ENCODE results near the gene ARHGAP33.

Gene ARHGAP33

GRCh38 chr19:35756377-35757230 is 18.8 kb upstream of the ARHGAP33 start, which contains the start of gene HSPB6:
Gene HSPB6 (minus strand): TSS chr19:35757029. CDS start chr19:35757008, 21 bp downstream.
- Histone ChIP-seq H3K36me3 (ENCODE audit: control insufficient read depth, insufficient read depth, low read length) (peaks cover 4% of the 10 kb centered on the region), H3K27me3 (ENCODE audit: control insufficient read depth, insufficient read depth, low read length, poor library complexity, severe bottlenecking) (peaks cover 22% of the 10 kb centered on the region), H3K9me3 (ENCODE audit: control insufficient read depth, low read length) (no peaks in the 10 kb centered on the region), H3K4me1 (ENCODE audit: control insufficient read depth, insufficient read depth, low read length) (peaks cover 16% of the 10 kb centered on the region), H3K4me3 (ENCODE audit: insufficient read depth, low read depth, low read length) (peak within 1 kb of the TSS; percentile 99), H3K27ac (ENCODE audit: insufficient read depth, low read depth, low read length, poor library complexity, severe bottlenecking) (peak within 1 kb of the TSS; percentile 9)
- 75% methylated on average over 52 of the region's 52 CpGs for WGBS, 2 experiments

GRCh38 chr19:35757231-35757748 is 18.1 kb upstream of the ARHGAP33 start:
- peak overlapping the region; percentile 9 for H3K27ac ChIP-seq (ENCODE audit: insufficient read depth, low read depth, low read length, poor library complexity, severe bottlenecking)
- 35% methylated on average over 19 of the region's 19 CpGs for WGBS, 2 experiments
- peaks cover 8% of the 10 kb centered on the region for H3K36me3 ChIP-seq (ENCODE audit: control insufficient read depth, insufficient read depth, low read length)
- peaks cover 22% of the 10 kb centered on the region for H3K27me3 ChIP-seq (ENCODE audit: control insufficient read depth, insufficient read depth, low read length, poor library complexity, severe bottlenecking)
- peak overlapping the region; percentile 99 for H3K4me3 ChIP-seq (ENCODE audit: insufficient read depth, low read depth, low read length)
- H3K9me3 ChIP-seq (ENCODE audit: control insufficient read depth, low read length) = no peaks in the 10 kb centered on the region
- H3K4me1 ChIP-seq (ENCODE audit: control insufficient read depth, insufficient read depth, low read length) = peaks cover 16% of the 10 kb centered on the region

- Histone ChIP-seq H3K27ac (ENCODE audit: insufficient read depth, low read depth, low read length, poor library complexity, severe bottlenecking) (peak within 1 kb of the TSS; percentile 9), H3K4me1 (ENCODE audit: control insufficient read depth, insufficient read depth, low read length) (peaks cover 16% of the 10 kb centered on the region), H3K36me3 (ENCODE audit: control insufficient read depth, insufficient read depth, low read length) (peaks cover 10% of the 10 kb centered on the region), H3K9me3 (ENCODE audit: control insufficient read depth, low read length) (no peaks in the 10 kb centered on the region), H3K4me3 (ENCODE audit: insufficient read depth, low read depth, low read length) (peak within 1 kb of the TSS; percentile 99), H3K27me3 (ENCODE audit: control insufficient read depth, insufficient read depth, low read length, poor library complexity, severe bottlenecking) (peaks cover 22% of the 10 kb centered on the region)
- WGBS, 2 experiments = 0% methylated on average over 53 of the region's 53 CpGs
These were observed 17.4 kb upstream of the ARHGAP33 start, which contains the start of gene PROSER3 for GRCh38 chr19:35757749-35758608. Gene PROSER3 (plus strand): TSS chr19:35758176. CDS start chr19:35758216, 40 bp downstream.

GRCh38 chr19:35759697-35760096 is 15.7 kb upstream of the ARHGAP33 start:
- peaks cover 12% of the 10 kb centered on the region for H3K36me3 ChIP-seq (ENCODE audit: control insufficient read depth, insufficient read depth, low read length)
- H3K9me3 ChIP-seq (ENCODE audit: control insufficient read depth, low read length) = no peaks in the 10 kb centered on the region
- peaks cover 16% of the 10 kb centered on the region for H3K4me1 ChIP-seq (ENCODE audit: control insufficient read depth, insufficient read depth, low read length)
- peaks cover 22% of the 10 kb centered on the region for H3K27me3 ChIP-seq (ENCODE audit: control insufficient read depth, insufficient read depth, low read length, poor library complexity, severe bottlenecking)
- H3K27ac ChIP-seq (ENCODE audit: insufficient read depth, low read depth, low read length, poor library complexity, severe bottlenecking) = no peak overlapping the region
- no peak overlapping the region for H3K4me3 ChIP-seq (ENCODE audit: insufficient read depth, low read depth, low read length)
- 97 to 100% methylated on average over 2 of the region's 2 CpGs for WGBS, 2 experiments

GRCh38 chr19:35760711-35761349 is 14.5 kb upstream of the ARHGAP33 start:
- Histone ChIP-seq H3K4me3 (ENCODE audit: insufficient read depth, low read depth, low read length) (no peak overlapping the region), H3K36me3 (ENCODE audit: control insufficient read depth, insufficient read depth, low read length) (peaks cover 14% of the 10 kb centered on the region), H3K27ac (ENCODE audit: insufficient read depth, low read depth, low read length, poor library complexity, severe bottlenecking) (no peak overlapping the region), H3K4me1 (ENCODE audit: control insufficient read depth, insufficient read depth, low read length) (peaks cover 14% of the 10 kb centered on the region), H3K9me3 (ENCODE audit: control insufficient read depth, low read length) (no peaks in the 10 kb centered on the region), H3K27me3 (ENCODE audit: control insufficient read depth, insufficient read depth, low read length, poor library complexity, severe bottlenecking) (peaks cover 12% of the 10 kb centered on the region)
- 95 to 96% methylated on average over 4 of the region's 4 CpGs for WGBS, 2 experiments

- no peaks in the 10 kb centered on the region for H3K9me3 ChIP-seq (ENCODE audit: control insufficient read depth, low read length)
- no peaks in the 10 kb centered on the region for H3K27me3 ChIP-seq (ENCODE audit: control insufficient read depth, insufficient read depth, low read length, poor library complexity, severe bottlenecking)
- no peak overlapping the region for H3K27ac ChIP-seq (ENCODE audit: insufficient read depth, low read depth, low read length, poor library complexity, severe bottlenecking)
- H3K36me3 ChIP-seq (ENCODE audit: control insufficient read depth, insufficient read depth, low read length) = peaks cover 14% of the 10 kb centered on the region
- H3K4me1 ChIP-seq (ENCODE audit: control insufficient read depth, insufficient read depth, low read length) = peaks cover 8% of the 10 kb centered on the region
- 93 to 95% methylated on average over 17 of the region's 17 CpGs for WGBS, 2 experiments
- no peak overlapping the region for H3K4me3 ChIP-seq (ENCODE audit: insufficient read depth, low read depth, low read length)
These were observed 10.7 kb upstream of the ARHGAP33 start for GRCh38 chr19:35764432-35765315.

GRCh38 chr19:35766571-35767104 is 8.7 kb upstream of the ARHGAP33 start:
- H3K27me3 ChIP-seq (ENCODE audit: control insufficient read depth, insufficient read depth, low read length, poor library complexity, severe bottlenecking) = no peaks in the 10 kb centered on the region
- WGBS, 2 experiments = 84 to 91% methylated on average over 11 of the region's 11 CpGs
- no peak overlapping the region for H3K4me3 ChIP-seq (ENCODE audit: insufficient read depth, low read depth, low read length)
- peaks cover 10% of the 10 kb centered on the region for H3K36me3 ChIP-seq (ENCODE audit: control insufficient read depth, insufficient read depth, low read length)
- H3K4me1 ChIP-seq (ENCODE audit: control insufficient read depth, insufficient read depth, low read length) = peaks cover 8% of the 10 kb centered on the region
- H3K9me3 ChIP-seq (ENCODE audit: control insufficient read depth, low read length) = no peaks in the 10 kb centered on the region
- no peak overlapping the region for H3K27ac ChIP-seq (ENCODE audit: insufficient read depth, low read depth, low read length, poor library complexity, severe bottlenecking)

- 54 to 55% methylated on average over 34 of the region's 34 CpGs for WGBS, 2 experiments
- Histone ChIP-seq H3K27me3 (ENCODE audit: control insufficient read depth, insufficient read depth, low read length, poor library complexity, severe bottlenecking) (no peaks in the 10 kb centered on the region), H3K27ac (ENCODE audit: insufficient read depth, low read depth, low read length, poor library complexity, severe bottlenecking) (no peak overlapping the region), H3K9me3 (ENCODE audit: control insufficient read depth, low read length) (no peaks in the 10 kb centered on the region), H3K36me3 (ENCODE audit: control insufficient read depth, insufficient read depth, low read length) (peaks cover 5% of the 10 kb centered on the region), H3K4me1 (ENCODE audit: control insufficient read depth, insufficient read depth, low read length) (peaks cover 8% of the 10 kb centered on the region), H3K4me3 (ENCODE audit: insufficient read depth, low read depth, low read length) (no peak overlapping the region)
These were observed 7.9 kb upstream of the ARHGAP33 start for GRCh38 chr19:35767288-35768081.

Measured in ectodermal cell (in vitro differentiated cells).